Spleen (tissue), 7 donors: ENCODE measurements around the gene ROBO1.

Experiments
- POLR2A ChIP-seq, 3 donors: fragments of 450-650 bp; IDR thresholded peaks; one replicate each; pipeline ENCODE4 v1.5.1; 2017; ENCODE audit warnings: antibody characterized with exemption in 3 of 3, mild to moderate bottlenecking in 1 of 3
- POLR2AphosphoS5 ChIP-seq, 3 donors: sonication (generic); formaldehyde crosslinking; IDR thresholded peaks; one replicate each; pipeline ENCODE4 v1.5.1; 2017; ENCODE audit warnings: antibody characterized with exemption in 3 of 3
- TF ChIP-seq, protein P1 (sequence below), 11 experiments: fragments of 200-600 bp in 7 of 11; fragments of 450-650 bp in 4 of 11; sonication (generic) in 4 of 11; IDR thresholded peaks in 8 of 11; conservative IDR thresholded peaks in 3 of 11; 1 replicate in 7 of 11; 2 replicates in 4 of 11; pipeline versions ENCODE4 v1.4.0 to v1.8.0; 2016 to 2021; ENCODE audit warnings: antibody characterized with exemption in 11 of 11, inconsistent platforms in 4 of 11, mild to moderate bottlenecking in 1 of 11
- donor health status: DM: no; HTN: no; CAD: no; lungs with moderate emphysema.
- donor health status: DM: no; HTN: no; CAD: no.
- donor health status: DM: no; HTN: no; CAD: no.

DNA sequence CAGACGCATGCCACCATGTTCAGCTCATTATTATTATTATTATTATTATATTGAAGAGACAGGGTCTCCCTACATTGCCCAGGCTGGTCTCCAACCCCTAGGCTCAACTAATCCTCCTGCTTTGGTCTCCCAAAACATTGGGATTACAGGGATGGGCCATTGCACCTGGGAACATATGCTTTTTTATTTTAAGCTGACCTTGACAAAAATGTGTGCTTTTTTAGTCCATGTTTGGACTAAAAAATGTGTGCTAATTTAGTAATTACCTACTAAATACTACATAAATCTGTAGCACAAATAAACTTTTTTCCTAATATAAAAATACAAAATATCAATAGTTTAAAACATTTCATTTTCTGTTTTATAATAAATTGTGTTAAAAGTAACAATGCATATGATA, 693.2 kb downstream of the ROBO1 start:
- TF ChIP-seq, protein P1, sequence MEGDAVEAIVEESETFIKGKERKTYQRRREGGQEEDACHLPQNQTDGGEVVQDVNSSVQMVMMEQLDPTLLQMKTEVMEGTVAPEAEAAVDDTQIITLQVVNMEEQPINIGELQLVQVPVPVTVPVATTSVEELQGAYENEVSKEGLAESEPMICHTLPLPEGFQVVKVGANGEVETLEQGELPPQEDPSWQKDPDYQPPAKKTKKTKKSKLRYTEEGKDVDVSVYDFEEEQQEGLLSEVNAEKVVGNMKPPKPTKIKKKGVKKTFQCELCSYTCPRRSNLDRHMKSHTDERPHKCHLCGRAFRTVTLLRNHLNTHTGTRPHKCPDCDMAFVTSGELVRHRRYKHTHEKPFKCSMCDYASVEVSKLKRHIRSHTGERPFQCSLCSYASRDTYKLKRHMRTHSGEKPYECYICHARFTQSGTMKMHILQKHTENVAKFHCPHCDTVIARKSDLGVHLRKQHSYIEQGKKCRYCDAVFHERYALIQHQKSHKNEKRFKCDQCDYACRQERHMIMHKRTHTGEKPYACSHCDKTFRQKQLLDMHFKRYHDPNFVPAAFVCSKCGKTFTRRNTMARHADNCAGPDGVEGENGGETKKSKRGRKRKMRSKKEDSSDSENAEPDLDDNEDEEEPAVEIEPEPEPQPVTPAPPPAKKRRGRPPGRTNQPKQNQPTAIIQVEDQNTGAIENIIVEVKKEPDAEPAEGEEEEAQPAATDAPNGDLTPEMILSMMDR (IDR thresholded peaks at IDR 0.05 in 8 of 11, conservative IDR thresholded peaks at IDR 0.05 in 3 of 11) = no peak
- TF ChIP-seq POLR2AphosphoS5 (IDR thresholded peaks at IDR 0.05) = no peak
- no peak for TF ChIP-seq POLR2A (IDR thresholded peaks at IDR 0.05)
